GM19452 (cell line): Measurements from ENCODE around the gene PANK1.
"Not testable (repeated sequence)": the region's sequence is repeated elsewhere in the genome, so short reads cannot be mapped to it uniquely, and the experiment has no call there.

Experiments used
- ATAC-seq: cut with Tn5 transposase; IDR thresholded peaks from one replicate; pipeline ENCODE4 v1.9.1; 2021; ENCODE audit not compliant: unreplicated experiment

Gene PANK1

DNA sequence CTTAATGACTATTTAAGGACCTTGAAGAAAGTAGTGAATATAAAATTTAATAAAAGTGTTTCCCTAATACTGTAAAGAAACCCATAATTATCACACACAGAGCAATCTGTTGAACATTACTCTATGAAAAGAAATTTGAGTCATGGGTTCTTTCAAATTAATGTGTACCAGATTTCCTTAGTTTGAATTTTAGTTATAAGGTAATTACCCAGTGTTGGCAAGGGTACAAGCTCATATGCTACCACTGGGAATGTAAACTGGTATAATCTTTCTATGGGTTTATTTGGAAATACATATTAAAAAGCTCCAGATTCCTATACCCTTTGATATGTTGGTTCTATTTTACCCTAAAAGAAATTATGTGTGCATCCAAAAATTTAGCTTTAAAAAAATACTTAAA, 22.9 kb downstream of the PANK1 start:
- no peak for ATAC-seq

DNA sequence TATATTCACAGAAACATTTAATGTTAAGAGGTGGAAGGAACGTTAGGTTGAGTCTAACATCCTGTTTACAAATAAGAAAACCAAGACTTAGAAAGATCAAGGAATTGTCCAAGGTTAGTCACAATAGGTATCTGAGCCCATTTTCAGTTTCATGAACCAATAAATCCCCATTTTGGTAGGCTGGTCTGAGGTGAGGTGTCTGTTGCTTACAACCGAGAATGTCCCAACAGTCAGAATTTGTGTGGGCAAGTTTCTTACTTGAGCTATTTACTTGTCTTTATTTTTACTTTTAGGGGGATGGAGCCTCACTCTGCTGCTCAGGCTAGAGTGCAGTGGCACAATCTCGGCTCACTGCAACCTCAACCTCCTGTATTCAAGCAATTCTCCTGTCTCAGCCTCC, 23.6 kb downstream of the PANK1 start:
- ATAC-seq, result no peak

GRCh38 chr10:89620296-89620695, 24.7 kb downstream of the PANK1 start:
- not testable (repeated sequence) for ATAC-seq

DNA sequence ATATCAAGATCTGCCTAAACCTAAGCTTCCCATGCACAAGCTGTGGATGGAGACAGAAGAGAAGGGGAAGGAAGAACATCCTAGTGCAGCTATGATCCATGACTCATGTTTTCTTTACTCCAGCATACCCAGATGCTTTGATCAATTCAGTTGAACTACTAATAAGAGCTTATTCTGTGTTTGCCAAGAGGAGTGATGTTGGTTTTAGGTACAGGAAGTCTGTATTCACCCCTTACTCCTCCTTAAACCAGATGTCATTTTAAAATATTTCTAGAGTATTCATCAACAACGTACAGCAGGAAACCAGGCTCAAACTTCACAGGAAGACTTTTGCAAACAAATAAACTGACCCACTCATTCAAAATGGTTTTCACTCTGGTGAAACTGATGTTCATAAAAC, 29.2 kb downstream of the PANK1 start:
- no peak for ATAC-seq

GRCh38 chr10:89615112-89615511, 29.9 kb downstream of the PANK1 start:
- ATAC-seq, result no peak

GRCh38 chr10:89613582-89613981, 31.5 kb downstream of the PANK1 start:
- ATAC-seq, result no peak

DNA sequence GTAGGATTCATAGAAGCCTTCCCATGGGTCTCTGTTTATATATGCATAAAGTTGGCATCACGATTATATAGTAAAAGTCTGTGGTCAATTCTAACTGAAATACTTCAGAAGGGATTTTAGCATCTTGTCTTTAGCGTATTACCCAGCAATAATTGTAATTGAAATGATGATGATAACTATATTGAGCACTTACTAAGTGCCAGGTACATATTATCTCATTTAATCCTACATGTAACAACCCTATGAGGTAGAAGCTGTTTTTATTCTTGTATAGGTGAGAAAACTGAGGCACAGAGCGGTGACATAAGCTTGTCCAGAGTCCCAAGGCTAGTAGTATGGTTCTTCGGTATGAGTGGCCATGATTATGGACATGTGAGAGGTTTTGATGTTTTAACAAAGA, 33.8 kb downstream of the PANK1 start:
- no peak for ATAC-seq

GRCh38 chr10:89609833-89610346, 35.2 kb downstream of the PANK1 start:
- peak; percentile 90 for ATAC-seq

DNA sequence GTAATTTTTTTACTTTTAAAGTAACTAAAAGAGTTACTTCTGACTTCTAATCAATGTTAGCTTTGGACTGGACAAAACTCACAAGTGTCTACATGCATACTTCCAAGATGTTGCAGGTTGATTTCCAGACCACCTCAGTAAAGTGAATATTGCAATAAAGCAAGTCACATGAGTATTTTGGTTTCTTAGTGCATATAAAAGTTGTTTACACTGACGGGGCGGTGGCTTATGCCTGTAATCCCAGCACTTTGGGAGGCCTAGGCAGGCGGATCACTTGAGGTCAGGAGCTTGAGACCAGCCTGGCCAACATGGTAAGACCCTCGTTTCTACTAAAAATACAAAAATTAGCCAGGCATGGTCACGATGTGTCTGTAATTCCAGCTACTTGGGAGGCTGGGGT, 40.8 kb downstream of the PANK1 start:
- no peak for ATAC-seq

- no peak for ATAC-seq
These were observed 42.1 kb downstream of the PANK1 start for GRCh38 chr10:89602919-89603318.

- no peak for ATAC-seq
These were observed 43.2 kb downstream of the PANK1 start for GRCh38 chr10:89601728-89602361.

- ATAC-seq, result no peak
These were observed 45.0 kb downstream of the PANK1 start for GRCh38 chr10:89600041-89600440.

DNA sequence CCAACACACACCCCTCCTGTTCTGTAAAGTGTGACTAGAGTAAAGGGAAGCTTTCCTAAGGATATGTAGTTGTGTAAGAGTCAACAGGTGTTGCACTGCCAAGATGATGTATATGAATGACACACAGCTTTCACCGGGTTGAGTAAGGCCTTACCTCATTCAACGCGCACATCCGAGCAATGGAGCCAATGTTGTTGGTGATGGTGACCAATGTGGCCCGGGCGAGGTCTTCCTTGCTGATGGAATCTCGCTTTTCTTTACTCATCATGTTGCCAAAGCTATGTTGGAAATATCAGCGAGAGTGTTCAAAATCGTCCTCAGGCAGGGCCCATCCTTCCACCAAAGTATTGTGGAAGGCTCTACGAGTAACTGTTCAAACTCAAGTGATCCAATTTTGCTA, 52.0 kb downstream of the PANK1 start:
- no peak for ATAC-seq

GRCh38 chr10:89592539-89592938, 52.5 kb downstream of the PANK1 start:
- ATAC-seq, result no peak

DNA sequence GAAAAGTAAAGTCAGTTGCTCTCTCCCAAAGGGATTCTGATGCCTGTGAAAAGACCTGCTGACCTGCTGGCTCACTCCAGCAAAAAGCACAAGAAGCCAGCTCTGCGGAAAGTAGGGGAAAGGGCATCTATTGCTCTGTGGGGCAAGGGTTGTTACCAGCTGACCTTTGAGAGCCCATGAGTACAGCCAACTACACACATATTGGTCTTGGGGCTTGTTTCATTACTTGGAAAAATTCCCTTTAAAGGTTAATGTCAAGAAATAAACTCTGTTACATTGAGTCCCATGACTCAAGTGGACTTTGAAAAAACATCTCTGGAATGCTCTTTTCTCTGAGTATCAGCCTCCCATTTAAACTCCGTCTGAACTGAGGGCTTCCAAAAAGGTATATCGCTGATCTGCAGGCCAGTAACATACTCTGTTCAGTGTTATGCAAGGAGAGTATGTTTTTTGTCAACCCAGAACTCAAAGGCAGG, 53.2 kb downstream of the PANK1 start:
- ATAC-seq, result no peak

DNA sequence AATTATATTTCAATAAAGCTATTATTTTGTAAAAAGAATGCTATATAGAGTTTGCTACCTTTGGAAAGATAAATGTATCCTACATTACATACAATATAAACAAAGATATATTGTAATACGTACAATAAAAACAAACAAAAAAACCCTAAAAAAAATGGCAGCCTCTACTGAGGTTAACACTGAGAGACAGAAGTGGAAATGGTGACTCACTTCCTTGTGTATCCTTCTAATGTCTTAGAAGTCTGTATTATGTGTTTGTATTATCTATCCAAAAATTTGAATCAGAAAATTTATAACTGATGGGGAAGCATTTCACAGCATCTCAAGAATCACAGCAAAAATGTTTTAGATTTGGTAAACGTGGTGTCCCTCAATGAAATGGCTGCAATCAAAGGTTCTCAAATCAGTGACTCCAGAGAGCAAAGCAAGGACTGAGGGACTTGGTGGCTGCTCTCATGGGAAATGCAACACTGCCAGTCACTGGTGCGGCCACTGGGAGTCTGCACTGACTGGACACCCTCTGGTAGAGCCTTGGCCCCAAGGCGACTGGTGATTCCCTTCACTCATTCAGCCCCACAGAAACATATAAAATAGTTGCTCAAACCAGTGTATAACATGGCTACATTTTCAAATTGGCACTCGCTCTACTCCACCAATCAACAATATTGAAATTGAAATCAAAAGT, 53.8 kb downstream of the PANK1 start:
- ATAC-seq, result no peak

DNA sequence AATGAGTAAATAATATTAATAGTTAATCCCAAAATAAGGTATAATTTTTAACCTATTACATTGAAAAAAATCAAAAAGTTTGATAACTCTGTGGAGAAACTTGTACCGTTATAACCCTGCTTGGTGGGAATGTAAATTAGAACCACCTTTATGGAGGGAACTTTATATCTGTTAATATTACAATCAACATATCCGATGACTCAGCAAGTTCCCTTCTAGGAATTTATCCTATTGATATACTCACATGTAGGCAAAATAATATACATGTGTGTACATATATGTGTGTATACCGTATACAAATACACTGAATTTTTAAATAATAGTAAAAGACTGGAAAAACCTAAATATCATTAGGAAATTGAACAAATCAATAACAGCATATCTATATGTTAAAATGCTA, 54.7 kb downstream of the PANK1 start:
- ATAC-seq, result no peak

DNA sequence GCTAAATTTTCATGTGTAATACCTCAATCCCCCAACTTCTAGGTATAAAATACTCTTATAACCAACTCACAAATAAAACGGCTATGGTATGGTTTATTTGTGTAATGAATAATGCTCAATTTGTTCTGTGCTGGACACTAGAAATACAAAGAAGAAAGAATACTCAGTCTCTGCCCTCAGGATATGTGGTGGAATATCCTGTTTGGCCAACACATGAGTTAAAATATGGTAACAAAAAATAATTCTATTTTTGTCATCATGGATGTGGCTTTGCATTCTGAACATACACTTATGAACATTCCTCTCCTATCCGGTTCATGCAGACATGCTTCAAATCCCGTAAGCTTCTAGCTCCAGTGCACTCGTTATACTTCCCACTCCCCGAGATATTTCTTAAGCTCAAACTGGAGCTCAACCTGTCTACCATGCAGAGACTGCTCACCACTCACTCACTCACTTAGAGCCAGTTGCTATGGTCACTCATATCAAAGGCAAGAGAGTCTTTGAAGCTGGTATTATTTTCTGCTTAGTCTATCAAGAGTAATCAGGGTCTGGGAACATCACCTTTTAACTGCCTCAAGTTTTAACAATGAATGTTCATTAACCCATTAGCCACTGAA, 55.8 kb downstream of the PANK1 start:
- ATAC-seq, result no peak

DNA sequence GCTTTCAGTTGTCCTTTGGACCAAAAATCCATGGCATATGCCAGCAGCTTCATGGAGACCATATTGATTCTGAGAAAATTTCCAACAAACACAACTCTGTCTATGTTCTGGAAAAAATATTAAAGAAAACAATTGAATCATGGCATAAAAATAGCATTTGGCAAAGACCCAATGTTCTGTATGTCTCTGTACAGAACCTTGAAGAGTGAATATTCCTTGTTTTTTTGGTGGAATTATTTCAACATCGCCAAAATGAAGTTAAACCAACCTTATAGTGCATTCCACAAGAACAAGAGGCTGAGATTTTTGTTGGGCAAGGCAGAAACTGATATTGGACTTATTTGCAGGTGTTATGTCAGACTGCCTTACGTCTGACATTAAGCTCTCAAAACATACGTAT, 56.4 kb downstream of the PANK1 start:
- no peak for ATAC-seq

DNA sequence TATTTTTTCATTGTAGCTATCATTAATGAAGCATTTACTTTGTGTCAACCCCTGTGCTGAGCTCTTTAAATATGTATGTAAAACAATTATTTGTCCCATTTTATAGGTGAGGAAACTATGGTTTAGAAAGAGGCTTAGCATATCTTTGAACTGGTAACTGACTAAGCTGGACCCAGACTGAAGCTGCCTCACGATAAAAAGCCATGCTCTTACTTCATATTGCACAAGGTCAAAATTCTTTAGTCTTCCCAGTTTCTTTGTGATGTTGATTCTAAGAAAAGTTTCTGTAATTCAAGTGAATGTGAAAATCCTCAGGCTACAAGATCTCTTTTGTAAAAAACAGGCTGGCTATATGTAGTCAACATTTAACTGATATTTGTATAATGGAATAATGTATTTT, 63.0 kb downstream of the PANK1 start:
- no peak for ATAC-seq

DNA sequence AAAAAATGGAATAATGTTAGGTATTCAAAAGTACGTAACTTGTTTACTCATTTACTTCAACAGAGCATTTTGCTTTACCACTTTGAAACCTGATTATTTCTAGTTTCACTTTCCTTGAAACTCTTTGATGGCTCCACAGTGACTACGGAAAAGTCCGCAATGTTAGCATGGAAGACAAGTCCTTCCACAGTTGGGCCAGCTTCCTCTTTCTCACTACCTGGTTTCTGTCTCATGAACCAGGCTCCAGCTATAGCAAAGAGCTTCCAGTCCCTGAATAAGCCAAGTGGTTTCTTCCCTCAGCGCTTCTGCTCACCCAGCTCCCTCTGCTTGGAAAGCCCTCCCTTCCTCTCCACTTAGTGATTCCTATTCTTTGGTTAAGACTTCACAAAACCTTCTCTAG, 64.8 kb downstream of the PANK1 start:
- ATAC-seq, result no peak

- ATAC-seq, result no peak
These were observed 68.3 kb downstream of the PANK1 start for GRCh38 chr10:89576696-89577095.
